ENCODE data around the gene USP27X. TPM values are rescaled to one million over a fixed set of nuclear protein-coding genes. Genes with fewer than 3 reads are reported as not detected.

Gene USP27X
- total and polyA plus RNA-seq, 2 of the 8 experiments (the other 6 are each of a cell fraction or from before 2014, with no cell fraction given), result 3.8 to 4.7 TPM

DNA sequence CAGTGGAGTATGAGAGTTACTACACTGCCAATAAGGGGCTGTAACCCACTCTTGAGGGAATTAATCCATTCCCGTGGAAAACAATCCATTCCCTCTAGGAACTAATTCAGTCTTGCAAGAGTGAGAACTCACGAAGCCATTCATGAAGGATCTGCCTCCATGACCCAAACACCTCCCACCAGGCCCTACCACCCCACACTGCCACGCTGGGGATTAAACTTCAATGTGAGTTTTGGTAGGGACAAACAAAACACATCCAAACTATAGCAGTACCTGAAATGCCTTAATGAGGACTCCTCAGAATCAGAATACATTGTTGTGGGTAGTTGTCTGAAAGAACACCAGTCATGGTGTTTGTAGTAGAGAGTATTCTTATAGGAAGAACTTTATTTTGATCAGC is 31.0 kb upstream of the USP27X start:
- H3K27ac ChIP-seq (ENCODE audit: low read depth, low read length), result no peak overlapping the region
- H3K9ac ChIP-seq (replicated peaks in 1 of 4; ENCODE audit: extremely low read depth in 1 of 4, low read depth in 3 of 4, low read length in 3 of 4), result no peak overlapping the region
- no peaks in the 10 kb centered on the region for H3K27me3 ChIP-seq (replicated peaks in 1 of 4; ENCODE audit: control insufficient read depth in 3 of 4, extremely low read depth in 1 of 4, insufficient read depth in 3 of 4, low read length in 3 of 4)
- no peaks in the 10 kb centered on the region for H3K23me2 ChIP-seq (ENCODE audit: low read depth, low read length)
- no peaks in the 10 kb centered on the region for H3K79me2 ChIP-seq (ENCODE audit: control insufficient read depth in 1 of 2, insufficient read depth in 2 of 2, low read length in 2 of 2)
- H3K36me3 ChIP-seq (ENCODE audit: control insufficient read depth in 2 of 4, insufficient read depth in 4 of 4, low read length in 3 of 4), result no peaks in the 10 kb centered on the region
- H4K5ac ChIP-seq (ENCODE audit: insufficient read length, low read depth, low read length), result no peak overlapping the region
- H3K23ac ChIP-seq (ENCODE audit: insufficient read length), result no peak overlapping the region
- H2BK20ac ChIP-seq (ENCODE audit: low read length), result no peak overlapping the region
- FAIRE-seq, result no peak
- H2AK5ac ChIP-seq (ENCODE audit: low read depth, low read length), result no peak overlapping the region
- H2AFZ ChIP-seq (ENCODE audit: low read length), result no peak overlapping the region
- no peak overlapping the region for H3K18ac ChIP-seq (ENCODE audit: extremely low read depth, low read length)
- no peaks in the 10 kb centered on the region for H3K4me1 ChIP-seq (replicated peaks in 1 of 4; ENCODE audit: control insufficient read depth in 3 of 4, insufficient read depth in 4 of 4, low read length in 3 of 4)
- WGBS, 2 experiments (ENCODE audit: extremely low coverage in 1 of 2, insufficient coverage in 1 of 2, insufficient read length in 1 of 2, insufficient replicate concordance in 2 of 2, low coverage in 1 of 2, low lambda C conversion rate in 2 of 2, missing lambda C conversion rate in 1 of 2), result 76% methylated on average over 3 of the region's 3 CpGs; no CpG with 5 or more reads in 1 of the 2 experiments
- H3K4ac ChIP-seq (replicated peaks; ENCODE audit: insufficient read length, low read depth, low read length), result no peak overlapping the region
- no peak overlapping the region for H3K56ac ChIP-seq (replicated peaks; ENCODE audit: insufficient read length, low read depth, low read length)
- no peaks in the 10 kb centered on the region for H3K79me1 ChIP-seq (ENCODE audit: low read depth, low read length)
- H4K20me1 ChIP-seq (replicated peaks in 1 of 2; ENCODE audit: control insufficient read depth in 1 of 2, insufficient read depth in 2 of 2, low read length in 2 of 2), result no peaks in the 10 kb centered on the region
- no peak overlapping the region for H4K91ac ChIP-seq (replicated peaks; ENCODE audit: insufficient read length, low read length)
- H2BK12ac ChIP-seq (ENCODE audit: low read depth, low read length), result no peak overlapping the region
- H4K8ac ChIP-seq (ENCODE audit: extremely low read depth, insufficient read depth, low read length), result no peak overlapping the region
- no peak overlapping the region for H3K4me3 ChIP-seq (ENCODE audit: extremely low read depth in 1 of 4, insufficient read depth in 2 of 4, low read depth in 3 of 4, low read length in 4 of 4)
- ChIA-PET POLR2A (ENCODE audit: partially characterized antibody) (no interaction called here), CTCF (ENCODE audit: partially characterized antibody) (interaction anchor here (0.6 to 1.4 kb wide), 3 partner anchors 10 to 331 kb away, joined by 3 to 6 read pairs (median 3); no protein-coding TSS in a partner anchor)
- no peak for DNase-seq (ENCODE audit: low read depth in 1 of 2, low spot score in 2 of 2)
- H3K4me2 ChIP-seq (ENCODE audit: insufficient read depth in 1 of 2, low read depth in 2 of 2, low read length in 2 of 2), result no peak overlapping the region
- no peak overlapping the region for H3K14ac ChIP-seq (ENCODE audit: insufficient read length)
- H2BK5ac ChIP-seq (ENCODE audit: low read depth, low read length), result no peak overlapping the region
- no peaks in the 10 kb centered on the region for H3K9me3 ChIP-seq (ENCODE audit: insufficient read depth in 2 of 2, low read depth in 1 of 2, low read length in 1 of 2)
- no peak overlapping the region for H2BK15ac ChIP-seq (ENCODE audit: low read length)
- H2BK120ac ChIP-seq (replicated peaks; ENCODE audit: low read depth, low read length), result no peak overlapping the region
- no peak for TF ChIP-seq SUZ12 (IDR thresholded peaks at IDR 0.05; ENCODE audit: low read length)
- TF ChIP-seq BACH1 (IDR thresholded peaks at IDR 0.05; ENCODE audit: low read length), result no peak
- TF ChIP-seq SAP30 (IDR thresholded peaks at IDR 0.05; ENCODE audit: insufficient read depth, insufficient replicate concordance, low read length), result no peak
- TF ChIP-seq MAFK (IDR thresholded peaks at IDR 0.05; ENCODE audit: low read depth, low read length), result no peak
- TF ChIP-seq, protein P1, sequence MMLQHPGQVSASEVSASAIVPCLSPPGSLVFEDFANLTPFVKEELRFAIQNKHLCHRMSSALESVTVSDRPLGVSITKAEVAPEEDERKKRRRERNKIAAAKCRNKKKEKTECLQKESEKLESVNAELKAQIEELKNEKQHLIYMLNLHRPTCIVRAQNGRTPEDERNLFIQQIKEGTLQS (IDR thresholded peaks at IDR 0.05; ENCODE audit: insufficient read depth, low read depth, low read length), result no peak
- peak; percentile 17; the same call in 1 of the 2 replicates for TF ChIP-seq ZNF274 (IDR thresholded peaks at IDR 0.05; ENCODE audit: borderline replicate concordance, extremely low read depth, low read length)
